NCI-H774 (cell line): ENCODE data around the gene BMI1.
"Not testable (repeated sequence)": the region's sequence is repeated elsewhere in the genome, so short reads cannot be mapped to it uniquely, and the experiment has no call there.

Experiments
- DNase-seq: peaks from one replicate; lab custom pipeline; 2025; lab: John Stamatoyannopoulos, UW

BMI1 gene

DNA sequence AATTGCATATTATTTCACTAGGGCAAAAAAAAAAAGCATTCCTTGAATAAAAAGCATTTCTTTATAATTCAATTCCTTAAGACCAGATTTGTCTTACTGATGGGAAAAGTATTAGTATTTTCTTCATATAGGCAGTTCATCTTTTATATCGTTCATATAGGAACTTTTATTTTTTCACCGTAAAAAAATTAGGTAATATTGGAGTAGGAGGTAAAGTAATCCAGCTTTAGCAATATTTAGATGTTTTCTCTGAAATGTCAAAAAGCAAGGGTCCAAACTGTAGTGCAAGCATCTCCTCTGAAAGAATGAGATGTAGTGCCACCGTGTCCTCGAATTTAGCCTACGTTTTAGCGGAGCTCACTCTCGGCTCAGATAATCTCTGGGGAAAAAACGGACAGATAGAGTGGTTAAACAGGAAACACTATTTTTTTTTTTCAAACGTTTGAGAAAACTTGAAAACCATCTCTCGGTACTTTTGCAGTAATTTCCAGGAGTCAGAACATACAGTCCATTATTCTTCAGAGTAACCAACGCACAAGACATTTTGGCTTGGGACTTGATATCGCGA lies 18.9 kb downstream of the BMI1 start:
- no peak for DNase-seq

DNA sequence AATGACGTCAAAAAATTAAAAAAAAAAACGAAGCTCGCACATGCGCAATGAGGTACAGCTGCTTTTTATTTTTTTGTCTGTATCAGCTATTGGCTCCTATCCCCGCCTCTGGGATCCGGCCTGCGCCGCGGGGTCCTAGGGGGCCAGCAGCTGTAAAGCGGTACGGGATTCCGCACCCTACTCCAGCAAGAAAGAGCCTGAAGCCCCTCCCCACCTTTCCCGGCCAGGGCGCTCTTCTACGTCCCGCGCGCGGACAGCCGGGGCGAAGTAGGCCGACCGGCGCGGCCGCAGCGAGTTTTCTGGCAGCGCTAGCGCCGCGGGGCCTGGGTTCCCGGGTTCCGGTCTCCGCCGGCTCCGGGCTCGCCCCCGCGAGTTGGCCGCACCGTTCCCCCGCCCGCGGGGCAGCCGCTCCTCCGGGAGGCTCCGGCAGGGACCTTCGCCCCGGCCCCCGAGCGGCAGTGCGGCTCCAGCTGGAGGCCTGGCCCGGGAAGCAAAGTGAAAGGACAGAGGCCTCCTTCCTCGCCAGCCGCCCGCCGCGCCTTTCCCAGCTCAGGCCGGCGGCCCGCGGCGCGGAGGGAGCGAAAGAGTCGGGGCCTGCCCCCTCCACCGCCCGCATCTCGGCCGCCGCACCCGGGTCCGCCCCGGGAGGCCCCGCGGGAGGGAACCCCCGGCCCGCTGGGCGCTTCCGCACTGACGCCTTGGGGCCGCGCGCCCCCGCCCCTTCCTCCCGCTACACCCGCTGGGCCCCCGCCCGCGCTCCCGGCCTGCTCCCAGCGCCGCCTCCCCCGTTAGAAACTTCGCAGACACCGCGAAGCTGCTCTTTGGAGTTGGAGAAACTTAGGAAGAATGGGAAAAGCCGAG lies 19.7 kb downstream of the BMI1 start:
- DNase-seq: peak; percentile 79

DNA sequence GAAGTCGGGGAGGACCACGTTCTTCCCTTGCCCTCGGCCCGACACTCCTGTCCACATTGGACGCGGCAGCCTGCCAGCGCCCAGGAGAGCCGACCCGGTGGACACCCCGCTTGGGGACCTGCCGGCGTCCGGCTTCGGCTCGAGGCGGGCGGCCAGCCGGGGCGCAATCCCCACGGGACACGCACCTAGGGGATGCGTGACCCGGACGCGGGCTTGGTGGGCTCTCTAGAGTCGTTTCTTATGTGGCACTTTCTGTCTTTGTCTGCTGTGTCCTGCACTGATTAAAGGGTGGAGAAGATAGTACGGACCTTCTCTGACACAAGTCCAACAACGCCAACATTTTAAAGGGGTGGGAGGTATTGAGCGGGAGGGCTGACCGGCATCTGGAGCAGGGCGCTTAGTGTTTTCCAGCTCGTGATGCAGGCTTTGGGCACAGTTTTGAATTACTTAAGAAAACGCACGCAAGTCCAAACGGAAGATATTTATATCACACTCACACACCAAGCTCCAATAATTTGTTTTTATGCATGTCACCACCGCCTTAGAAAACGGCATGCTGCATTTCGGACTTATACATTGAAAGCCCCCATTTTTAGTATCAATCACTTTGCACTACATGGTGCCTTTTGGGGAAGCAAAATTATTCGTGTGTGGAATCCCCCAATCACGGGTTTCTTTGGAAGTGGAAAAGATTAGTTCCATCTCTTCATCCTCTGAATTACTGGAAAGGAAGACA lies 20.5 kb downstream of the BMI1 start:
- DNase-seq: no peak

DNA sequence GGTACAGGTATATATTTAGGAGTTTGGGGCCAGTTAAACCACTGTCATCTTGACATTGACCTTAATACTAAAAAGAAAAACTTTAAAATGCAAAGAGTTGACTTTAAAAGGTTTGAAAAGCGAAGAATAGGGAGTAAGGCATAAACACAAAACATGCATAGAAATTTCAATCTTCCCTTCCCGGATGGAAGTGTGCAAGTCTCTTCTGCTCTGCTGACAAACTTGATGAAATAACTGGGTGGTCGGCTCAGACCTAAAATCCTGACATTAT lies 21.0 kb downstream of the BMI1 start:
- no peak for DNase-seq

DNA sequence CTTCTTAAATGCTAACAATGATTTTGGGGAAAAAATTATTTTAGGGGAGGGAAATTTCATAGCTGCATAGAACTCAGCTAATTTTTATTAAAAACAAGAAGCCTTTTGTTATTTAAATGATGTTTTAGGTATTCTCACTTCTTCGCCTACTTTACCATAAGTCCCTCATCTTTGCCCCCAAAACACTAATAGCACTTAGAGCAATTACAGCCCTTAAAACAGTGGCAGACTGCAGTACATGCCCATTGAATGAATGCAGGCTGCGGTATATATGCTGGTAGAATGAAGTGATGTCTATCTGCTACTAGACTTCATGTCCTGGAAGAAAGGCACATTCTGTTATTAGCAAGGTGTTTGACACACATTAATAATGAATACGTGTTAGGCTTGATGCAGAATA lies 21.5 kb downstream of the BMI1 start:
- DNase-seq: no peak

DNA sequence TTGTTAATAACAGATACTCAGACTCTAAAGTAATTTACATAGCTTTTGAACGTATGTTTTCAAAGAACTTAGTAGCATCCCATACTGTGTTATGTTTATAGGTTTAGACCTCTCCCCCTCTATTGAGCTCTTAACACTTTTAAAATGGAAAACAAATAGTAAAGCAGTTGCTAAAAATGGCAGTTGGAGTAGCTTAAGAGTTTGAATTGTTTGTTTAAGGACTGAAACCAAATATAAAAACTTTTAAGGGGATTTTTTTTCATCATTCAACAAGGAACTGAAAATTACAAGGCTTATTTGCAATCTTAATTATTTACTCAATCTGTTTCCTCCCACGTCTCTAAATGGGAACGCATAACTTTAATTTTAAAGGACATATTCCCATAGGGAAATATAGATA lies 22.8 kb downstream of the BMI1 start:
- no peak for DNase-seq

DNA sequence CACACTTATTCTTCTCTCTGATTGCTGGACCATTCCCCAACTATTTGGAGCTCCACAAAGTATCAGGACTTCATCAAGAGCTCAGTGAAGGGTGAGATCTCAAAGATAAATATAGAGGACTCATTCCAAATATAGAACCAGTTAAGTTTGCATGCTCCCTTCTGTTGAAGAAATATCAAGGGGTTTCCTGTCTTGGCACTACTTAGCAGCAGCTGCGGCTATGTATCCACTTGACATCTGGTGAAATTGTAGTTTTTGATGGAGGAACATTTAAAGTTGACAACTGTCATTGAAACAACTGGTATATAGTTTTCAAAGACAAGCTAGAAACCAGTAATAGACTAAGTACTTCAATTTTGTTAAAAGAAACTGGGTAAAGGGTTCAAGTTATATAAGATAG lies 23.4 kb downstream of the BMI1 start:
- DNase-seq: no peak

DNA sequence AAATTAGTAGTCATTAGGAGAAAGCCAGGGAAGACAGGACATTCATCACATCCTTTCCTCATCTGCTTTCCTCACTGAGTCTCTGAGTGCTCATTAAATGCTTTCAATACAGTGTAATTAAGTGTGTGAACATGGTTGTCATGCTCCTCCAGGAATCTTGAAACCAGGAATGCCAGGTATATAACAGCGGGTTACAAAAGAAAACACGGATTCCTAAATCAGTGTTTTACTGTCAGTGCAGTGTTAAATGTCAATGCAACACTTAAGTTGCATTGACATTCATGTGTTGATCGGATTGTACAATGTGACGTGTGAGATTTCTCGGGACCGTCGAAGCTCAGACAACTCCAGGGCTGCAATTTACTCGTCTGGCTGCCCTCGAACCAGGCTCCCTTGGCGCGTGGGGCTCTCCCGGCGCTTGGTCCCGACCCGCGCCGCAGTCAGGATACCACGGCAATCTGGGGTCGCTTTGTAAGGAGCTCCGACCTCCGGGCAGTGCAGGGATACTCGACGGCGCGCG lies 23.9 kb downstream of the BMI1 start:
- DNase-seq: no peak

DNA sequence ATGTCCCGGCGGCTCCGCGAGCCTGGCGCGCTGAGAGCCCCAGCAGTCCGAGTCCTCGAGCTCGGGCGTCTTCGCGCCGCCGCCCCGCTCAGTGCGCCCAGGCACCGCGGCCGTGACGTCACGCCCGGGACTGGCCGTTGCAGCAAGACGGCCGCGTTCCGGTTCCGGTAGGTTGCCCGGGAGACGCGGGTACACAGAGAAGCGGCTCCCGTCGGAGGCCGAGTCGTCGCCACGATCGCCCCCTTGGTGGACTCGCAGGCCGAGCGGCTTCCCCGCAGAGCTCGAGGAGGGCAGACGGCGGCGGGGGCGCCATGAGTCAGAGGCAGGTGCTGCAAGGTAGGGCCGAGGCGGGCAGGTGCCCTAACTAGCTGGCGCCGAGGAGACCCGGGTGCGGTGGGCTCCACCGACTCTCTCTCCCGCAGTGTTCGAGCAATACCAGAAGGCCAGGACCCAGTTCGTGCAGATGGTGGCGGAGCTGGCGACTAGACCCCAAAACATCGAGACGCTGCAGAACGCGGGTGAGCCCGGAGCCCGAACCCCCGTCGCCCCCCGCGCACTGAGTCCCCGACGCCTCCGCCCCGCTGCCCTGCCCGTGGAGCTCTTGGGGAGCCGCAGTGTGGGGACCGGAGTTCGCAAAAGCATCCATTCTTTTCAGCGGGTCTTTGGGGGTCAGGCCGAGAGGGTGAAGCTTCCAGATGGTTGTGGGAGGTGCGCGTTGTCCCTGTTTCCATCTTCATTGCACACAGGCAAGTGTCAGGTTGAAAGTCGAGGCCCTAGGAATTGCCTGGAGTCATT lies 24.6 kb downstream of the BMI1 start, which contains the start of gene SPAG6:
SPAG6 (plus strand) TSS at position 196 of the 795 bp plus-strand sequence; CDS start at position 312, 116 bp downstream.
- peak; percentile 90 for DNase-seq

DNA sequence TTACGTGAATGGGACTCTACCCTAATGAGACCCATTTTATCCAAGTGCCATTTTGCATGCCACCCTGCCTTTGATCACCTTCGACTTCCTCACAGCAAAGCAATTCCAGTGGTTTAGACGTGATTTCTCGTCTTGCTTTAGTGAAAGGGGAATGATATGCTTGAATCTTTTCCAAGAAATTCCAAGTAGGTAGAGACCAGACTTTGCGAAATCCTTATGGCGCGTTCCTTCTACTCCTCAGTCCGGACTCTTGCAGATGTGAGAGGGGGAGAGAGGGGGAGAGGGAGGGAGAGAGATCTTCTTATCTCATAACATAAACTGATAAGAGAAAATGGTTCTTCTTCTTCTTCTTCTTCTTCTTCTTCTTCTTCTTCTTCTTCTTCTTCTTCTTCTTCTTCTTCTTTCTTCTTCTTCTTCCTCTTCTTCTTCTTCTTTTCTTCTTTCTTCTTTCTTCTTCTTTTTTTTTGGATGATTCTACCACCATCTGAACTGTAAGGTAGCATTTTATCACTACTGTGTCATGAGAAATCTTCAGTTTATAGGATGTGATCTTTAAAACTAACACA lies 25.3 kb downstream of the BMI1 start:
- DNase-seq: no peak

DNA sequence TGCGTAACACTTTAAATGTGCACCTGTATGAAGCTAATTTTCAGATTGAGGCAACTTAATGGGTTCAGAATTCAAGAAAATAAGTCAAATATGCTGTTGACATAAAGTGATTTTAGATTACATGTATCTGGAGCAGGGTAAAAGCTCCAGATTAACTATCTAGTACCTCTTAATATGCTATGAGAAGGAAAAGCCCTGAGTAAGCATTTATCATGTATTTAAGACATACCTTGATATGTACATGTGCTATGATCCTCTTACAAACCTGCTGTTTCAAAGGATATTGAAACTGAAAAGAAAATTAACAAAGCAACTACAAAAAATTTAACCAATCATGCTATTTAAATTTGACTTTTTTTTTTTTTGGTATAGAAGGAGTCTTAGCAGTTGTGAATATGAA lies 28.9 kb downstream of the BMI1 start:
- no peak for DNase-seq

DNA sequence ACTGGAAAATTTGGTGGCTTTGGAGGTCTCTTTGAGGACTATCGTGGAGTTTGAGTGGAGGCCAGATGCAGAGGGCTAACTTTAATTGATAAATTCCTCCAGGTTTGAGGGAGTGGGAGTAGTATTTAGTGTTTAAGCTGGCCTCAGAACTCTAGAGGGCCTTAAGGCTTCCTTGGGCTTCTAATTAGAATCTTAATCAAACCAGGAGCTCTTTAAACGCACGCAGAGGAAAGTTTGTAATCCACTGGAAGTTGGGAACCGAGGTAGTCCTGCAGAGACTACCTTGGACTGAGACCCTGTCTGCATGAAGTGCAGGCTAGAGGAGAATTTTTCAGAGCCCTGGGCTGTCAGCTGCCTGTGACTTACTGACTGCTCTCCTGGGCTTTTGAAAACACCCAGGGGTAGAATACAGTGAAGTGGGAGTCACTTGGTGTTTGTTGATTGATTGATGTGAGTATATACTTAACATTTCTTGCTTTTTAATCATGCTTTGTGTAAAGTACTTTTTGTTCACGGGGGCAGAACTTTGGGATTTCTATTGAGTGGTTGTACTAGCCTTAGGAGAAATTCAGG lies 30.3 kb downstream of the BMI1 start:
- no peak for DNase-seq

DNA sequence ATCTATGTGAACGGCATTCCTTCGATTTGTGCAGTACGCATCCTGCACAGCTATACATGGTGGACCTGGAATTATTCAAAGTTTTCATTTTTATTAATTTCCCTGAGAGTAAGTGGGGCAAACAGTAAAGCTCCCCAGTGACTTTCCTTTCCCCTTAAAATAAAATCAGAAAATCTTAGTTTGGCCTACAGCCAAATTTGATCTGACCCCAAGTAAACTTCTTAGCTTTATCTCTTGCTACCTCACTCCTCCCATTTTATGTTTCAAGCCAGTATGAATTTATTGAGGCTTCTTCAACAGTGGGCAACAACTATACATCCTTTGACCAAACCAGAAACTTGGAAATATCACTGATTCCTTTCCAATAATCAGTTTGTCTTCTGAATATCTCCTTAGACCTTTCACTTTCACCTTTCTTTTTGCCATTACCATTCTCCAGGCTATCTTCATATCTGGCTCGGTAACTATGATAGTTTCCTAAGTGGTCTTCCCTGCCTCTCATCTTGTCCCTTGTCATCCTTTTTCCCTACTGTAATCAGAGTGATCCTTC lies 35.5 kb downstream of the BMI1 start:
- no peak for DNase-seq

DNA sequence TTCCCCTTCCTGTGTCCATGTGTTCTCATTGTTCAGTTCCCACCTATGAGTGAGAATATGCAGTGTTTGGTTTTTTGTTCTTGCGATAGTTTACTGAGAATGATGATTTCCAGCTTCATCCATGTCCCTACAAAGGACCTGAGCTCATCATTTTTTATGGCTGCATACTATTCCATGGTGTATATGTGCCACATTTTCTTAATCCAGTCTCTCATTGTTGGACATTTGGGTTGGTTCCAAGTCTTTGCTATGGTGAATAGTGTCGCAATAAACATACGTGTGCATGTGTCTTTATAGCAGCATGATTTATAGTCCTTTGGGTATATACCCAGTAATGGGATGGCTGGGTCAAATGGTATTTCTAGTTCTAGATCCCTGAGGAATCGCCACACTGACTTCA lies 36.9 kb downstream of the BMI1 start:
- DNase-seq: not testable (repeated sequence)

DNA sequence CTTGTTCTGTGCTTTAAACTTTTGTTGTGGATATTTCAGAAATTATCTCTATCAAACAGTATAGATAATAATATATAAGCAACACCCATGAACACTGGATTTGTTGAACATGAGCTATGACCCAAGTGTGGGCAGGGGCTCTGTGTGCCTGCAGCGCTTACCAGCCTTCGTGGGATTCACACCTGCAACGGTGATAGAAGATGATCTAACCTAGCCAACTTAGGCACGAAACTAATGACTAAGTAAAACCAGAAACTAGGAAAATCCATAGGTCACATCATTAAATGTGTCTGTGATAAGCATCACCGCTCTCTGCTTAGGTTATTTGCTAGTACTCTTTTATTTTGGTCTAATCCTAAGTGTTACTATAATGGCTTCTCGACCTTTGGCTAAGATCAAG lies 42.4 kb downstream of the BMI1 start:
- DNase-seq: no peak

DNA sequence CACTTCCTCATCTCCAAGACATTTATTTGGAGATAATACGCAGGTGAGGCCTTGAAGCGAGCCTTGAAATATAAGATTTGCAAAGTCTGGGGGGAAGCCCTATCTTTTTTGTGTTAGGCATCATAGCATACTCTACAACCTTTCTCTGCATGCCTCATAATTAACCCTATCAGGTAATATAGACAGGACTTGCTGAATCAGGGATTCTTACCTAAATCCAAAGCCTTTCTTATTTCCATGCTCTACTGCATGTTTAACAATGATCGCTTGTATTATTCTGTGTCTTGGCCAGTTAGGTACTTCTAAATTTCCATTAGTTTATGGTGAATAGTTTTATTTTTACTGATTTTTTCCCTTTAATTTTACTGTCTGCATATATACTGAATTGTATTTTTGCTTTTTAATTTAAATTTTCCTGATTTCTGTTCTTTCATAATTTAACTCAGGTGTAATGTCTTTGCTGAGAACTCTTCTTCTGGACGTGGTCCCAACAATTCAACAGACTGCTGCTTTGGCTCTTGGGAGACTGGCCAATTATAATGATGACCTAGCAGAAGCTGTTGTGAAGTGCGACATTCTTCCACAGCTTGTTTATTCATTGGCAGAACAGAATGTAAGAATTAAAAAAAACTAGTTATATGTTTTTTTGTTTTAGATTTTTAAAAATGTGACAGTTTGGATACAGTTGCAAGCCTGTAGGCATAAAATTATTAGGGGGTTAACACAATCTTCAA lies 43.7 kb downstream of the BMI1 start:
- DNase-seq: no peak

DNA sequence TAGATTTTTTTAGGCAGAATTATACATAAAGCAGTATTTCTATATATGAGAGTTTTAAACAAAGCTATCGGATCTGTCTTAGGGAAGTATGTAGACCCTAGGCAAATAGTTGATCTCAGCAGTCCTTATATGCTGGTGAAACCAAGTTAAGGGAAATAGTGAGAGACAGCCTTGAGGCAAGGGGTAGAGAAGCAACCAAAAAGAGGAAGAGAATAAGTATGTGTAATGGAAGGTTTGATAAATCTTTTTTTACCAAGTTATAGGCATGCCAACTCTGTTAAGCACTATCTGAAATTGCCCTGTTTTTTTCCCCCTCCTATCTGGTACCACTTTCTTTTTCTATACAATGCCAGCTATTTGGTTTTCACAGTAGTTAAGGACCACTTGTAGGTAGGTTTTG lies 44.3 kb downstream of the BMI1 start:
- DNase-seq: no peak

DNA sequence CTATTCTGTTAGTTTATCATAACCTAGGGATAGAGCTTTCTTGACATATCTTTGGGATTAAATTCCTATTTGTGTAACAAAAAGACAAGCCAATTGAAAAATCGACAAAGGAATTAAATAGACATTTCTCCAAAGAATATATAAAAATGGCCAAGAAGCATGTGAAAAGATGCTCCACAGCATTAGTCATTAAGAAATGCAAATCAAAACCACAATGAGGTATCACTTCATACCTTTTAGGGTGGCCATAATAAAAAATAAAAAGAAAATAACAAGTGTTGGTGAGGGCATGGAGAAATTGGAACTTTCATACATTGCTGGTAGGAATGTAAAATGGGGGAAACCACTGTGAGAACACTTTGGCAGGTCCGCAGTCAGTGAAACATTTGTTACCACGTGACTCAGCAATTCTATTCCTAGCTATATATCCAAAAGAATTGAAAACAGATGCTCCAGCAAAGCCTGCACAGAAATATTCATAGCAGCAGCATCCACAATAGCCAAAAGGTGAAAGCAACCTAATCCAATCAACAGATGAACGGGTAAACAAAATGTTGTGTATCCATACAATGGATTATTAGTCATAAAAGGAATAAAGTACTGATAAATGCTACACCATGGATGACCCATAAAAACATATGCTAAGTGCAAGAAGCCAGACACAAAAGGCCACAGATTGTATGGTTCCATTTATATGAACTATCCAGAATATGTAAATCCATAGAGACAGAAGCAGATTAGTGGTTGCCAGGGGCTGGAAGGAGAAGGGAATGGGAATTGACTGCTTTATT lies 44.9 kb downstream of the BMI1 start:
- DNase-seq: no peak

DNA sequence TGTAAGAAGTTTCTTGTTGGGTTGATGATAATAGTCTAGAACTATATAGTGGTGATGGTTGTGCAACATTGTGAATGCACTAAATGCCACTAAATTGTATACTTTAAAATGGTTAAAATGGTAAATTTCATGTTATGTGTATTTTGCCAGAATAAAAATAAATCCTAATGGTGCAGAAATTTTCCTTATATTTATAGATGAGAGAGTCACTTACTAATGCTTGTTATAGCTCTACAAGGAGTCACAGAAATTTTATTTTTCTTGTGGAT lies 45.5 kb downstream of the BMI1 start:
- no peak for DNase-seq

DNA sequence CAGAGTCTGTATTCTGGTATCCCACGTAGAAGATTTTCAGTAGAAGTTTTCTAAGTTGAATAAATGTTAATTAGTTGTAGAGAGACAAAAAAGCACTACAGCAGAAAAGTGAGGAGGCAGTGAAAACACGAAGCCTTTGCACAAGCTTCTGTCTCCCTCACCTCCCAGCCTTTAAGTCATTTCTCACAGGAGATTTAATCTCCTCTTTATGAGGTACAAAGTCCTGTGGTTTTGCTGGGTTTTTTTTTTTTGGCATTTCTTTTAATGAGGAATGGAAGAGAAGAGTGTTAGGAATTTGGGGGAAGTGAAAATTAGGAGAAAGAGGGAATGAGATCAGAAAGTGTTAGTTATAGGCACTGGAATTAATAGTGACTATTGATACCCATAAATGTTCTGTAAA lies 45.9 kb downstream of the BMI1 start:
- DNase-seq: no peak
